HepG2 (cell line): ENCODE results near the gene PGS1. TPM values are rescaled to one million over a fixed set of nuclear protein-coding genes. Genes with fewer than 3 reads are reported as not detected.

ENCODE experiments used
- ATAC-seq: fragments of 200-7000 bp; cut with Tn5 transposase; 3 replicates; pipeline ENCODE4 v1.9.1; 2020; ENCODE audit warnings: mild to moderate bottlenecking, moderate library complexity
- BruUV-seq: library from RNA; stranded (reverse); fragments of 400-500 nt; replicated peaks from 2 replicates; lab custom pipeline; 2021; lab: Mats Ljungman, UMichigan
- CTCF ChIA-PET: fragments of 300-600 bp; formaldehyde crosslinking; extraction: SDS; loops from one replicate; lab custom pipeline; 2021; ENCODE audit warnings: low total read pairs, inconsistent platforms, low intra/inter-chr PET ratio; lab: Yijun Ruan, JAX
- POLR2A ChIA-PET: fragments of 350-600 bp; sonication (Branson Sonifier 250); formaldehyde crosslinking; loops from one replicate; lab custom pipeline; 2020; ENCODE audit warnings: antibody characterized with exemption, inconsistent platforms; lab: Yijun Ruan, JAX
- DNase-seq: peaks from one replicate; pipeline ENCODE4 v3.0.0-alpha.2; 2015; ENCODE audit warnings: low spot score
- FAIRE-seq: peaks from 3 replicates; lab custom pipeline; 2011; peaks lifted over from hg19 to GRCh38; lab: Jason Lieb, UNC
- H2AFZ ChIP-seq: one replicate; pipeline ENCODE4 v1.6.1; 2011; ENCODE audit warnings: low read length, inconsistent platforms
- H3K27ac ChIP-seq: fragments of 300-600 bp; 3 replicates; pipeline ENCODE4 v1.8.0; 2011; ENCODE audit warnings: mixed run types, mild to moderate bottlenecking, mixed read lengths, low read length, inconsistent platforms; ENCODE audit not compliant: insufficient read depth; ENCODE audit errors: extremely low read length
- H3K27me3 ChIP-seq, 2 experiments: fragments of 200-600 bp in 1 of 2; 2 replicates in 1 of 2; 3 replicates in 1 of 2; pipeline versions ENCODE4 v1.6.0 to v1.8.0; 2011; ENCODE audit warnings: low read length in 2 of 2, mild to moderate bottlenecking in 2 of 2, moderate library complexity in 2 of 2, inconsistent platforms in 1 of 2; ENCODE audit not compliant: insufficient read depth in 2 of 2, control insufficient read depth in 1 of 2
- H3K36me3 ChIP-seq, 2 experiments: fragments of 200-600 bp in 1 of 2; replicated peaks in 1 of 2; 2 replicates in 1 of 2; 3 replicates in 1 of 2; pipeline versions ENCODE4 v1.5.1 to v1.8.0; 2011; ENCODE audit warnings: low read length in 2 of 2, inconsistent platforms in 1 of 2; ENCODE audit not compliant: insufficient read depth in 2 of 2, control insufficient read depth in 1 of 2
- H3K4me1 ChIP-seq: 2 replicates; pipeline ENCODE4 v1.5.1; 2012; ENCODE audit warnings: low read length, inconsistent platforms; ENCODE audit not compliant: insufficient read depth
- H3K4me2 ChIP-seq: 2 replicates; pipeline ENCODE4 v1.6.0; 2011; ENCODE audit warnings: low read depth, low read length, inconsistent platforms
- H3K4me3 ChIP-seq, 3 experiments: fragments of 200-600 bp in 1 of 3; sonication (generic), shearing (Covaris generic) in 1 of 3; replicated peaks in 1 of 3; 2 replicates each; pipeline ENCODE4 v1.5.1; 2011 to 2016; ENCODE audit warnings: low read length in 3 of 3, inconsistent platforms in 2 of 3, low read depth in 2 of 3, mild to moderate bottlenecking in 2 of 3, control low read depth in 1 of 3, mixed read lengths in 1 of 3; ENCODE audit not compliant: insufficient read depth in 1 of 3
- H3K79me2 ChIP-seq: one replicate; pipeline ENCODE4 v1.6.1; 2011; ENCODE audit warnings: low read length, inconsistent platforms; ENCODE audit not compliant: insufficient read depth
- H3K9ac ChIP-seq: 2 replicates; pipeline ENCODE4 v1.6.0; 2011; ENCODE audit warnings: mild to moderate bottlenecking, low read depth, low read length, inconsistent platforms; ENCODE audit not compliant: insufficient read depth
- H3K9me3 ChIP-seq: 2 replicates; pipeline ENCODE4 v1.5.1; 2012; ENCODE audit warnings: mild to moderate bottlenecking, low read length
- H4K20me1 ChIP-seq: 2 replicates; pipeline ENCODE4 v1.6.0; 2011; ENCODE audit warnings: inconsistent platforms, mild to moderate bottlenecking, low read length, moderate library complexity; ENCODE audit not compliant: insufficient read depth
- AHDC1 ChIP-seq: sonication (generic); formaldehyde crosslinking; IDR thresholded peaks from 2 replicates; pipeline ENCODE4 v1.5.1; 2020; ENCODE audit warnings: mild to moderate bottlenecking, missing genetic modification reagents, borderline replicate concordance
- E2F2 ChIP-seq: sonication (generic); formaldehyde crosslinking; IDR thresholded peaks from 2 replicates; pipeline ENCODE4 v1.4.0; 2020; ENCODE audit warnings: missing genetic modification reagents, borderline replicate concordance
- HDAC1 ChIP-seq: sonication (generic); formaldehyde crosslinking; IDR thresholded peaks from 2 replicates; pipeline ENCODE4 v1.5.1; 2020; ENCODE audit warnings: mild to moderate bottlenecking, missing genetic modification reagents
- HMGXB4 ChIP-seq, 2 experiments: sonication (generic) in 1 of 2; formaldehyde crosslinking in 1 of 2; IDR thresholded peaks; 2 replicates each; pipeline versions ENCODE4 v1.4.0 to v1.6.1; 2018 to 2020; ENCODE audit warnings: missing genetic modification reagents in 2 of 2, borderline replicate concordance in 1 of 2, low read depth in 1 of 2, mild to moderate bottlenecking in 1 of 2, missing biosample characterization in 1 of 2
- ISX ChIP-seq: sonication (generic); formaldehyde crosslinking; conservative IDR thresholded peaks from 2 replicates; pipeline ENCODE4 v1.5.0; 2020; ENCODE audit warnings: missing genetic modification reagents
- MED1 ChIP-seq: sonication (generic); formaldehyde crosslinking; IDR thresholded peaks from 2 replicates; pipeline ENCODE4 v1.4.0; 2020; ENCODE audit warnings: missing genetic modification reagents
- MYNN ChIP-seq: sonication (generic); formaldehyde crosslinking; IDR thresholded peaks from 2 replicates; pipeline ENCODE4 v1.4.0; 2020; ENCODE audit warnings: mild to moderate bottlenecking, low read depth, missing genetic modification reagents
- TBX2 ChIP-seq: sonication (generic); formaldehyde crosslinking; IDR thresholded peaks from 2 replicates; pipeline ENCODE4 v1.5.0; 2020; ENCODE audit warnings: missing genetic modification reagents, mild to moderate bottlenecking, borderline replicate concordance
- ZBTB25 ChIP-seq: IDR thresholded peaks from 2 replicates; pipeline ENCODE4 v1.6.1; 2018; ENCODE audit warnings: missing genetic modification reagents
- ZNF136 ChIP-seq: sonication (generic); formaldehyde crosslinking; IDR thresholded peaks from 2 replicates; pipeline ENCODE4 v1.8.1; 2022; ENCODE audit warnings: low read depth, mild to moderate bottlenecking, moderate library complexity, missing genetic modification reagents
- ZNF605 ChIP-seq: sonication (generic); formaldehyde crosslinking; IDR thresholded peaks from 2 replicates; pipeline ENCODE4 v1.8.0; 2022; ENCODE audit warnings: mild to moderate bottlenecking, missing genetic modification reagents
- ZNF816 ChIP-seq: sonication (generic); formaldehyde crosslinking; IDR thresholded peaks from 2 replicates; pipeline ENCODE4 v1.8.0; 2022; ENCODE audit warnings: missing genetic modification reagents, mild to moderate bottlenecking, borderline replicate concordance
- WGBS: methylation state at CpG from one replicate; pipeline ENCODE4 v1.1.6; 2017; ENCODE audit warnings: low lambda C conversion rate; 5-methylcytosine and 5-hydroxymethylcytosine counted together
- in situ Hi-C: cut with HindIII; loops from 2 replicates; pipeline ENCODE4 v1.10.0; 2017; ENCODE audit warnings: low pct_unique_long_range_greater_than_20kb; ENCODE audit not compliant: extremely low pct_ligation_motif_present
- intact Hi-C: fragments of 100-400 bp; cut with micrococcal nuclease; formaldehyde crosslinking; loops from one replicate; pipeline ENCODE4 v1.10.0; 2022; ENCODE audit not compliant: unreplicated experiment
- polyA plus RNA-seq, 8 experiments: library from polyadenylated mRNA; depleted of rRNA in 3 of 8; stranded (reverse) in 7 of 8; unstranded in 1 of 8; fragments of >200 nt; fragmentation: Illumina TruSeq in 4 of 8; extraction: Trizol in 4 of 8; gene quantifications; 2 replicates each; pipeline versions ENCODE4 v1.2.1 to v1.2.3, GENCODE V29; 2011 to 2016; ENCODE audit warnings: low read depth in 4 of 8, missing spikeins in 1 of 8, mixed read lengths in 1 of 8; ENCODE audit not compliant: insufficient read depth in 1 of 8
- total RNA-seq, 5 experiments: library from RNA; depleted of rRNA; stranded (reverse); fragments of >200 nt; fragmentation: Illumina TruSeq; extraction: Trizol; gene quantifications; 2 replicates each; pipeline ENCODE4 v1.2.3, GENCODE V29; 2016; ENCODE audit warnings: low read depth in 1 of 5

Gene PGS1
- total and polyA plus RNA-seq, 2 of the 13 experiments (the other 11 are each of a cell fraction or from before 2014, with no cell fraction given), result 25.9 to 31.5 TPM

GRCh38 chr17:78365561-78366108 is 12.8 kb upstream of the PGS1 start:
- no peaks in the 10 kb centered on the region; the same call in 1 of the 2 replicates for H4K20me1 ChIP-seq
- peak overlapping the region; percentile 61 for H3K4me2 ChIP-seq
- no peak overlapping the region for H2AFZ ChIP-seq
- no peak overlapping the region for H3K27ac ChIP-seq
- H3K9ac ChIP-seq, result no peak overlapping the region
- POLR2A ChIA-PET, result interaction anchor here (1.0 to 2.6 kb wide), 4 partner anchors 10 to 56 kb away, joined by 3 to 8 read pairs (median 3); no protein-coding TSS in a partner anchor
- FAIRE-seq, result peak; percentile 56
- H3K27me3 ChIP-seq, result peaks cover 20 to 81% of the 10 kb centered on the region in 2 experiments
- no TSS peak for BruUV-seq
- peak overlapping the region in 2 of 3 experiments; percentile 1 to 49; a peak in 1 of 6 replicates for H3K4me3 ChIP-seq
- CTCF ChIA-PET, result no interaction called here
- H3K9me3 ChIP-seq, result no peaks in the 10 kb centered on the region
- WGBS, result 1% methylated on average over 12 of the region's 16 CpGs
- peak; percentile 68 for DNase-seq
- no peaks in the 10 kb centered on the region for H3K36me3 ChIP-seq
- ATAC-seq, result peak; percentile 49
- peaks cover 38% of the 10 kb centered on the region for H3K4me1 ChIP-seq
- intact Hi-C loops, result loop anchor here (2.0 kb wide), 1 partner anchor 31 kb away; no protein-coding TSS in a partner anchor
- H3K79me2 ChIP-seq, result no peaks in the 10 kb centered on the region
- in situ Hi-C loops, result no loop called here
- TF ChIP-seq E2F2 (CRISPR knock-in tag), result no peak
- TF ChIP-seq ISX (CRISPR knock-in tag), result no peak
- no peak for TF ChIP-seq ZNF136 (CRISPR knock-in tag)
- TF ChIP-seq ZNF816, result 0 out of 2 replicates have a peak, but pooled peaks have one; percentile 49
- peak; percentile 42; the same call in 1 of the 2 replicates for TF ChIP-seq AHDC1
- TF ChIP-seq TBX2 (CRISPR knock-in tag), result peak; percentile 70; the same call in 1 of the 2 replicates
- TF ChIP-seq MED1 (CRISPR knock-in tag), result 0 out of 2 replicates have a peak, but pooled peaks have one; percentile 27
- peak; percentile 76 for TF ChIP-seq HDAC1 (CRISPR knock-in tag)
- TF ChIP-seq HMGXB4 (CRISPR knock-in tag; IDR thresholded peaks at IDR 0.05; ENCODE audit: borderline replicate concordance in 1 of 2, low read depth in 1 of 2), result no peak
- TF ChIP-seq MYNN (CRISPR knock-in tag), result no peak
- 0 out of 2 replicates have a peak, but pooled peaks have one; percentile 19 for TF ChIP-seq ZBTB25
- TF ChIP-seq ZNF605, result peak; percentile 25; the same call in 1 of the 2 replicates
